Spinal cord (tissue), 10 donors: Measurements from ENCODE around the gene NUTF2. TPM values are rescaled to one million over a fixed set of nuclear protein-coding genes. Genes with fewer than 3 reads are reported as not detected.

Source experiments
- DNase-seq, 6 donors: peaks; one replicate each; pipeline versions ENCODE4 v3.0.0 to v3.0.0-alpha.2; 2013 to 2015; ENCODE audit warnings: low spot score in 6 of 6, low read depth in 4 of 6
- H3K27ac ChIP-seq: one replicate; pipeline ENCODE4 v1.5.1; 2013; ENCODE audit warnings: low read depth, low read length, control low read depth
- H3K27me3 ChIP-seq: one replicate; pipeline ENCODE4 v1.6.1; 2013; ENCODE audit warnings: low read length; ENCODE audit not compliant: control insufficient read depth, insufficient read depth
- H3K36me3 ChIP-seq: one replicate; pipeline ENCODE4 v1.6.1; 2013; ENCODE audit warnings: low read length; ENCODE audit not compliant: control insufficient read depth, insufficient read depth
- H3K4me1 ChIP-seq: one replicate; pipeline ENCODE4 v1.6.1; 2013; ENCODE audit warnings: low read length; ENCODE audit not compliant: control insufficient read depth, insufficient read depth
- H3K4me3 ChIP-seq: one replicate; pipeline ENCODE4 v1.5.1; 2013; ENCODE audit warnings: low read depth, low read length, control low read depth
- H3K9me3 ChIP-seq: one replicate; pipeline ENCODE4 v1.6.1; 2013; ENCODE audit warnings: low read length; ENCODE audit not compliant: control insufficient read depth, insufficient read depth
- WGBS: methylation state at CpG from one replicate; pipeline ENCODE4 v1.1.5; 2013; ENCODE audit warnings: missing lambda C conversion rate; ENCODE audit not compliant: insufficient coverage; 5-methylcytosine and 5-hydroxymethylcytosine counted together
- polyA plus RNA-seq, 2 donors: library from polyadenylated mRNA; unstranded; fragments of 120-200 nt; gene quantifications; one replicate each; pipeline ENCODE4 v1.2.1, GENCODE V29; 2013; ENCODE audit not compliant: insufficient read length in 2 of 2
- total RNA-seq, 2 donors: library from RNA; depleted of rRNA in 1 of 2; stranded (reverse); fragments of 120-200 nt in 1 of 2; fragments of >200 nt in 1 of 2; gene quantifications; one replicate each; pipeline versions ENCODE4 v1.2.3 to v1.2.4, GENCODE V29; 2013 to 2014
- donor health status: healthy.

NUTF2 gene
- total and polyA plus RNA-seq, 4 donors: 47.7 to 150 (median 110) TPM

GRCh38 chr16:67880584-67880983 is 33.9 kb downstream of the NUTF2 start:
- H3K36me3 ChIP-seq: peaks cover 94% of the 10 kb centered on the region
- no peaks in the 10 kb centered on the region for H3K9me3 ChIP-seq
- no peak for DNase-seq
- no peak overlapping the region for H3K4me3 ChIP-seq
- WGBS: 92% methylated on average over 12 of the region's 13 CpGs
- peaks cover 20% of the 10 kb centered on the region for H3K4me1 ChIP-seq
- no peak overlapping the region for H3K27ac ChIP-seq
- H3K27me3 ChIP-seq: no peaks in the 10 kb centered on the region

GRCh38 chr16:67881621-67882161 is 35.0 kb downstream of the NUTF2 start:
- peaks cover 20% of the 10 kb centered on the region for H3K4me1 ChIP-seq
- H3K27ac ChIP-seq: no peak overlapping the region
- no peaks in the 10 kb centered on the region for H3K9me3 ChIP-seq
- WGBS: 92% methylated on average over 17 of the region's 21 CpGs
- H3K36me3 ChIP-seq: peaks cover 94% of the 10 kb centered on the region
- H3K27me3 ChIP-seq: no peaks in the 10 kb centered on the region
- DNase-seq: no peak
- H3K4me3 ChIP-seq: no peak overlapping the region

- Histone ChIP-seq H3K27me3 (no peaks in the 10 kb centered on the region), H3K4me1 (peaks cover 20% of the 10 kb centered on the region), H3K9me3 (no peaks in the 10 kb centered on the region), H3K36me3 (peaks cover 90% of the 10 kb centered on the region), H3K4me3 (no peak overlapping the region), H3K27ac (no peak overlapping the region)
- DNase-seq: no peak
- WGBS: 71% methylated on average over 15 of the region's 18 CpGs
These were observed 35.8 kb downstream of the NUTF2 start for GRCh38 chr16:67882374-67883145.

GRCh38 chr16:67883146-67883871 is 36.6 kb downstream of the NUTF2 start:
- no peak overlapping the region for H3K4me3 ChIP-seq
- 87% methylated on average over 3 of the region's 6 CpGs for WGBS

GRCh38 chr16:67883872-67884261 is 37.1 kb downstream of the NUTF2 start:
- Histone ChIP-seq H3K4me1 (peaks cover 26% of the 10 kb centered on the region), H3K27me3 (no peaks in the 10 kb centered on the region), H3K36me3 (peaks cover 77% of the 10 kb centered on the region), H3K27ac (peak overlapping the region; percentile 33), H3K9me3 (no peaks in the 10 kb centered on the region), H3K4me3 (no peak overlapping the region)
- WGBS: 59% methylated on average over 11 of the region's 11 CpGs
- DNase-seq: peak in 2 of 6 donors; percentile 34 to 57

More at GRCh38 chr16:67883146-67883871, 36.6 kb downstream of the NUTF2 start:
- peaks cover 23% of the 10 kb centered on the region for H3K4me1 ChIP-seq
- H3K27ac ChIP-seq: no peak overlapping the region
- no peaks in the 10 kb centered on the region for H3K9me3 ChIP-seq
- no peaks in the 10 kb centered on the region for H3K27me3 ChIP-seq
- peaks cover 82% of the 10 kb centered on the region for H3K36me3 ChIP-seq
- DNase-seq: no peak

GRCh38 chr16:67884684-67885083 is 38.0 kb downstream of the NUTF2 start, which contains the start of gene NRN1L:
Gene NRN1L, plus strand, starts transcription at chr16:67884885. Its CDS starts 19 bp downstream, at chr16:67884904.
- H3K4me1 ChIP-seq: peaks cover 26% of the 10 kb centered on the region
- peaks cover 68% of the 10 kb centered on the region for H3K36me3 ChIP-seq
- H3K9me3 ChIP-seq: no peaks in the 10 kb centered on the region
- WGBS: 6% methylated on average over 22 of the region's 22 CpGs
- H3K4me3 ChIP-seq: peak within 1 kb of the TSS; percentile 7
- no peaks in the 10 kb centered on the region for H3K27me3 ChIP-seq
- DNase-seq: peak in 5 of 6 donors; percentile 52 to 94 (median 75)
- peak within 1 kb of the TSS; percentile 33 for H3K27ac ChIP-seq

- peaks cover 60% of the 10 kb centered on the region for H3K36me3 ChIP-seq
- H3K27me3 ChIP-seq: no peaks in the 10 kb centered on the region
- no peak for DNase-seq
- peaks cover 26% of the 10 kb centered on the region for H3K4me1 ChIP-seq
- no peaks in the 10 kb centered on the region for H3K9me3 ChIP-seq
- WGBS: 88% methylated on average over 11 of the region's 12 CpGs
- no peak overlapping the region for H3K4me3 ChIP-seq
- no peak overlapping the region for H3K27ac ChIP-seq
These were observed 38.8 kb downstream of the NUTF2 start for GRCh38 chr16:67885545-67885944.

GRCh38 chr16:67885976-67886375 is 39.2 kb downstream of the NUTF2 start:
- Histone ChIP-seq H3K36me3 (peaks cover 56% of the 10 kb centered on the region), H3K4me3 (no peak overlapping the region), H3K27me3 (no peaks in the 10 kb centered on the region), H3K9me3 (no peaks in the 10 kb centered on the region), H3K4me1 (peaks cover 26% of the 10 kb centered on the region), H3K27ac (no peak overlapping the region)
- DNase-seq: no peak
- WGBS: 92% methylated on average over 18 of the region's 19 CpGs

GRCh38 chr16:67886387-67886786 is 39.7 kb downstream of the NUTF2 start:
- Histone ChIP-seq H3K4me3 (no peak overlapping the region), H3K27ac (no peak overlapping the region), H3K9me3 (no peaks in the 10 kb centered on the region), H3K4me1 (peaks cover 26% of the 10 kb centered on the region), H3K36me3 (peaks cover 51% of the 10 kb centered on the region), H3K27me3 (no peaks in the 10 kb centered on the region)
- no peak for DNase-seq
- 69% methylated on average over 4 of the region's 5 CpGs for WGBS
